Heart left ventricle (tissue), 13 donors: Measurements from ENCODE around the gene ABLIM1.

Experiments
- CTCF ChIP-seq, 12 donors: fragments of 200-600 bp; sonication (generic) in 4 of 12; IDR thresholded peaks; one replicate each; pipeline versions ENCODE4 v1.5.0 to v1.8.0; 2018 to 2022; ENCODE audit warnings: antibody characterized with exemption in 12 of 12, mild to moderate bottlenecking in 5 of 12
- POLR2A ChIP-seq, 2 donors: fragments of 450-650 bp; IDR thresholded peaks; one replicate each; pipeline ENCODE4 v1.6.1; 2017; ENCODE audit warnings: antibody characterized with exemption in 2 of 2, mild to moderate bottlenecking in 2 of 2, moderate library complexity in 2 of 2
- donor health status: ischemic (EF 13 %, LVEDD 7.1; RV severe dilation, severe dysfunction).
- donor health status: DM: no; HTN: yes; CAD: no.
- donor health status: DM: no; HTN: no; CAD: no.
- donor health status: ischemic (EF 25% LVEDD 6.9; RV normal size, moderate dysfunction).
- donor health status: ischemic (EF 25% LVEDD 5.7; RV mildly dilated, moderate dysfunction).
- donor health status: ischemic (EF 35%, LVEDD 5.7; RV mildly dilated, moderate dysfunction).
- donor health status: nonischemic (EF 11% LVEDD 7.7; RV severe dilation, severe dysfunction).
- donor health status: DM: yes; HTN: yes; CAD: no.
- donor health status: PGD.
- donor health status: ischemic (EF 29% LVEDD 5.4; RV normal size, mild dysfunction).
- donor health status: nonischemic (EF 23%, LVEDD 6.1; RV moderate dilation, normal function).

- TF ChIP-seq CTCF (IDR thresholded peaks at IDR 0.05) (no peak), POLR2A (IDR thresholded peaks at IDR 0.05) (no peak)
Measured at GRCh38 chr10:114506871-114507385, 151.1 kb downstream of the ABLIM1 start.
